Measurements from ENCODE around the gene HEMGN. TPM values are rescaled to one million over a fixed set of nuclear protein-coding genes. Genes with fewer than 3 reads are reported as not detected.

The HEMGN gene
- total and polyA plus RNA-seq, 2 of the 8 experiments (the other 6 are each of a cell fraction or from before 2014, with no cell fraction given), result not detected

GRCh38 chr9:97921959-97922724 is 15.8 kb downstream of the HEMGN start, which contains the start of gene TRMO (continued):
- TF ChIP-seq HDAC6 (IDR thresholded peaks at IDR 0.05; ENCODE audit: low read depth, low read length), result no peak
- TF ChIP-seq RXRA (IDR thresholded peaks at IDR 0.05; ENCODE audit: insufficient read depth, low read depth, low read length), result no peak
- peak; percentile 26; the same call in 1 of the 2 replicates for TF ChIP-seq YY1 (IDR thresholded peaks at IDR 0.05; ENCODE audit: low read depth, low read length)
- TF ChIP-seq ASH2L (IDR thresholded peaks at IDR 0.05; ENCODE audit: low read length), result no peak
- peak; percentile 91 for TF ChIP-seq KDM5A (IDR thresholded peaks at IDR 0.05; ENCODE audit: low read length)
- TF ChIP-seq TAF1 (IDR thresholded peaks at IDR 0.05; ENCODE audit: low read depth, low read length), result peak; percentile 64; the same call in 1 of the 2 replicates
- TF ChIP-seq E2F6 (IDR thresholded peaks at IDR 0.05), result peak; percentile 97; the same call in 1 of the 2 replicates
- TF ChIP-seq SIN3A (conservative IDR thresholded peaks at IDR 0.05 in 1 of 2, IDR thresholded peaks at IDR 0.05 in 1 of 2; ENCODE audit: low read depth in 1 of 2, low read length in 2 of 2), result peak; percentile 73 to 95
- TF ChIP-seq, protein P1, sequence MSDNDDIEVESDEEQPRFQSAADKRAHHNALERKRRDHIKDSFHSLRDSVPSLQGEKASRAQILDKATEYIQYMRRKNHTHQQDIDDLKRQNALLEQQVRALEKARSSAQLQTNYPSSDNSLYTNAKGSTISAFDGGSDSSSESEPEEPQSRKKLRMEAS (IDR thresholded peaks at IDR 0.05), result peak; percentile 98
- TF ChIP-seq CHD2 (IDR thresholded peaks at IDR 0.05; ENCODE audit: low read length), result no peak
- peak; percentile 49; the same call in 1 of the 2 replicates for TF ChIP-seq TEAD4 (IDR thresholded peaks at IDR 0.05; ENCODE audit: low read depth, low read length)
- peak; percentile 99 for TF ChIP-seq SP4 (IDR thresholded peaks at IDR 0.05; ENCODE audit: low read length)
- TF ChIP-seq, protein P2, sequence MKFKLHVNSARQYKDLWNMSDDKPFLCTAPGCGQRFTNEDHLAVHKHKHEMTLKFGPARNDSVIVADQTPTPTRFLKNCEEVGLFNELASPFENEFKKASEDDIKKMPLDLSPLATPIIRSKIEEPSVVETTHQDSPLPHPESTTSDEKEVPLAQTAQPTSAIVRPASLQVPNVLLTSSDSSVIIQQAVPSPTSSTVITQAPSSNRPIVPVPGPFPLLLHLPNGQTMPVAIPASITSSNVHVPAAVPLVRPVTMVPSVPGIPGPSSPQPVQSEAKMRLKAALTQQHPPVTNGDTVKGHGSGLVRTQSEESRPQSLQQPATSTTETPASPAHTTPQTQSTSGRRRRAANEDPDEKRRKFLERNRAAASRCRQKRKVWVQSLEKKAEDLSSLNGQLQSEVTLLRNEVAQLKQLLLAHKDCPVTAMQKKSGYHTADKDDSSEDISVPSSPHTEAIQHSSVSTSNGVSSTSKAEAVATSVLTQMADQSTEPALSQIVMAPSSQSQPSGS (IDR thresholded peaks at IDR 0.05; ENCODE audit: low read length), result peak; percentile 100
- peak; percentile 97 for TF ChIP-seq JUN (IDR thresholded peaks at IDR 0.05; ENCODE audit: low read depth, low read length)
- no peak for TF ChIP-seq SIX5 (IDR thresholded peaks at IDR 0.05; ENCODE audit: low read depth, low read length)
- TF ChIP-seq CTBP2 (IDR thresholded peaks at IDR 0.05; ENCODE audit: borderline replicate concordance, insufficient read depth, insufficient read length, low read length), result no peak
- no peak for TF ChIP-seq RNF2 (IDR thresholded peaks at IDR 0.05; ENCODE audit: borderline replicate concordance, low read depth, low read length, missing control alignments, poor library complexity, severe bottlenecking)
- TF ChIP-seq SP1 (IDR thresholded peaks at IDR 0.05; ENCODE audit: low read depth, low read length), result 0 out of 2 replicates have a peak, but pooled peaks have one; percentile 19
- peak; percentile 95 for TF ChIP-seq KDM4A (IDR thresholded peaks at IDR 0.05; ENCODE audit: low read depth, low read length, severe bottlenecking)
- no peak for TF ChIP-seq TCF12 (IDR thresholded peaks at IDR 0.05; ENCODE audit: low read depth, low read length)
